HCT116 (cell line): ENCODE measurements around the gene POLD2. TPM values are rescaled to one million over a fixed set of nuclear protein-coding genes. Genes with fewer than 3 reads are reported as not detected.

Experiments used
- ATAC-seq: fragments of 200-7000 bp; cut with Tn5 transposase; 2 replicates; pipeline ENCODE4 v1.9.1; 2020; ENCODE audit warnings: mild to moderate bottlenecking, moderate library complexity
- BruUV-seq: library from RNA; stranded (reverse); fragments of 400-500 nt; replicated peaks from 2 replicates; lab custom pipeline; 2021; lab: Mats Ljungman, UMichigan
- CTCF ChIA-PET: fragments of 300-600 bp; sonication (Branson Sonifier 250); formaldehyde crosslinking; loops from one replicate; lab custom pipeline; 2021; ENCODE audit warnings: antibody characterized with exemption; lab: Charles Lee
- POLR2A ChIA-PET: fragments of 300-600, 350-600 bp; sonication (Branson Sonifier 250); formaldehyde crosslinking; loops from one replicate; lab custom pipeline; 2021; ENCODE audit warnings: antibody characterized with exemption; lab: Charles Lee
- RAD21 ChIA-PET, 2 experiments: fragments of 300-600 bp; sonication (Branson Sonifier 250); formaldehyde crosslinking; loops; one replicate each; lab custom pipeline; 2023; ENCODE audit warnings: low total read pairs in 2 of 2; ENCODE audit not compliant: uncharacterized antibody in 2 of 2, unreplicated experiment in 2 of 2, low non-redundant PET in 1 of 2; lab: Charles Lee
- DNase-seq: peaks from one replicate; pipeline ENCODE4 v3.0.0-alpha.2; 2010; ENCODE audit warnings: low read depth, low spot score
- H2AFZ ChIP-seq: fragments of 200-600 bp; shearing (Covaris generic), sonication (generic); 2 replicates; pipeline ENCODE4 v1.6.1; 2017; ENCODE audit warnings: low read depth, mixed run types, mixed read lengths, antibody characterized with exemption, low read length; ENCODE audit not compliant: poor library complexity, severe bottlenecking
- H3K27ac ChIP-seq: 2 replicates; pipeline ENCODE4 v1.5.1; 2012; ENCODE audit warnings: low read depth, low read length
- H3K27me3 ChIP-seq: fragments of 200-600 bp; sonication (generic); 2 replicates; pipeline ENCODE4 v1.6.1; 2016; ENCODE audit warnings: mixed run types, low read length, mixed read lengths; ENCODE audit not compliant: insufficient read depth
- H3K36me3 ChIP-seq, 2 experiments: fragments of 200-500 bp in 1 of 2; fragments of 200-600 bp in 1 of 2; sonication (Bioruptor generic) in 1 of 2; sonication (generic) in 1 of 2; 2 replicates each; pipeline versions ENCODE4 v1.5.1 to v1.6.1; 2014 to 2016; ENCODE audit warnings: low read length in 2 of 2, inconsistent platforms in 1 of 2, mixed read lengths in 1 of 2, mixed run types in 1 of 2; ENCODE audit not compliant: insufficient read depth in 2 of 2, control insufficient read depth in 1 of 2
- H3K4me1 ChIP-seq, 2 experiments: fragments of 200-600 bp in 1 of 2; sonication (generic) in 1 of 2; 2 replicates each; pipeline versions ENCODE4 v1.5.1 to v1.6.1; 2012 to 2017; ENCODE audit warnings: low read length in 2 of 2, inconsistent platforms in 1 of 2, mild to moderate bottlenecking in 1 of 2, mixed read lengths in 1 of 2, mixed run types in 1 of 2, moderate library complexity in 1 of 2; ENCODE audit not compliant: insufficient read depth in 2 of 2, control insufficient read depth in 1 of 2
- H3K4me2 ChIP-seq: fragments of 200-600 bp; sonication (generic); 2 replicates; pipeline ENCODE4 v1.6.1; 2017; ENCODE audit warnings: mixed run types, low read length, mixed read lengths
- H3K4me3 ChIP-seq, 2 experiments: fragments of 200-600 bp in 1 of 2; sonication (generic) in 1 of 2; replicated peaks in 1 of 2; 2 replicates each; pipeline ENCODE4 v1.5.1; 2011 to 2016; ENCODE audit warnings: low read length in 2 of 2, control low read depth in 1 of 2, low read depth in 1 of 2, mild to moderate bottlenecking in 1 of 2, mixed read lengths in 1 of 2, mixed run types in 1 of 2
- H3K79me2 ChIP-seq: fragments of 200-600 bp; sonication (generic); 2 replicates; pipeline ENCODE4 v1.6.1; 2017; ENCODE audit warnings: mild to moderate bottlenecking, mixed run types, low read length, moderate library complexity, mixed read lengths; ENCODE audit not compliant: insufficient read depth
- H3K9ac ChIP-seq: fragments of 200-600 bp; sonication (generic); 2 replicates; pipeline ENCODE4 v1.6.1; 2016; ENCODE audit warnings: low read length, mixed read lengths
- H3K9me2 ChIP-seq: fragments of 200-600 bp; sonication (generic), shearing (Covaris generic); 2 replicates; pipeline ENCODE4 v1.6.1; 2017; ENCODE audit warnings: mixed run types, mild to moderate bottlenecking, moderate library complexity; ENCODE audit not compliant: insufficient read depth
- H3K9me3 ChIP-seq, 2 experiments: fragments of 200-500 bp in 1 of 2; fragments of 200-600 bp in 1 of 2; sonication (Bioruptor generic) in 1 of 2; sonication (generic) in 1 of 2; 2 replicates each; pipeline ENCODE4 v1.6.1; 2014 to 2017; ENCODE audit warnings: low read length in 2 of 2, mixed read lengths in 2 of 2, inconsistent platforms in 1 of 2, low read depth in 1 of 2, mild to moderate bottlenecking in 1 of 2, mixed run types in 1 of 2, moderate library complexity in 1 of 2; ENCODE audit not compliant: control insufficient read depth in 1 of 2, insufficient read depth in 1 of 2
- H4K20me1 ChIP-seq: fragments of 200-600 bp; sonication (generic), shearing (Covaris generic); 2 replicates; pipeline ENCODE4 v1.6.1; 2017; ENCODE audit warnings: mixed run types, mild to moderate bottlenecking, moderate library complexity; ENCODE audit not compliant: insufficient read depth
- CBX3 ChIP-seq: IDR thresholded peaks from 2 replicates; pipeline ENCODE4 v1.6.1; 2012; ENCODE audit warnings: low read depth
- CEBPB ChIP-seq: IDR thresholded peaks from 2 replicates; pipeline ENCODE4 v1.6.1; 2012; ENCODE audit warnings: low read depth
- EZH2phosphoT487 ChIP-seq: fragments of 200-600 bp; IDR thresholded peaks from 2 replicates; pipeline ENCODE4 v1.6.1; 2018; ENCODE audit warnings: antibody characterized with exemption, borderline replicate concordance
- POLR2A ChIP-seq: IDR thresholded peaks from 2 replicates; pipeline ENCODE4 v1.7.0; 2011; ENCODE audit warnings: borderline replicate concordance; ENCODE audit not compliant: insufficient read depth, insufficient read length; ENCODE audit errors: extremely low read depth
- POLR2AphosphoS5 ChIP-seq: IDR thresholded peaks from 2 replicates; pipeline ENCODE4 v1.6.1; 2011; ENCODE audit warnings: mild to moderate bottlenecking, low read depth, low read length, moderate library complexity
- RAD21 ChIP-seq: IDR thresholded peaks from 2 replicates; pipeline ENCODE4 v1.6.1; 2012; ENCODE audit warnings: low read depth, mild to moderate bottlenecking
- SIN3A ChIP-seq: IDR thresholded peaks from 2 replicates; pipeline ENCODE4 v1.6.1; 2012; ENCODE audit warnings: low read depth
- YY1 ChIP-seq: IDR thresholded peaks from 2 replicates; pipeline ENCODE4 v1.6.1; 2011; ENCODE audit warnings: low read length, low read depth, moderate library complexity, mild to moderate bottlenecking; ENCODE audit not compliant: insufficient replicate concordance; ENCODE audit errors: extremely low read depth
- ZBTB33 ChIP-seq: IDR thresholded peaks from 2 replicates; pipeline ENCODE4 v1.6.1; 2011; ENCODE audit warnings: mild to moderate bottlenecking, low read length, moderate library complexity; ENCODE audit not compliant: insufficient replicate concordance; ENCODE audit errors: extremely low read depth
- ZFX ChIP-seq: fragments of 450-650 bp; IDR thresholded peaks from 2 replicates; pipeline ENCODE4 v1.6.1; 2017
- ZNF274 ChIP-seq: fragments of 200-500 bp; sonication (Bioruptor generic); IDR thresholded peaks from 2 replicates; pipeline ENCODE4 v1.6.1; 2014; ENCODE audit warnings: mild to moderate bottlenecking, low read depth, low read length, inconsistent platforms
- intact Hi-C: fragments of 100-400 bp; cut with micrococcal nuclease; formaldehyde crosslinking; loops from 2 replicates; pipeline ENCODE4 v1.10.0; 2022
- total RNA-seq: library from RNA; stranded (reverse); gene quantifications from one replicate; pipeline ENCODE4 v1.2.1, GENCODE V29; 2021; ENCODE audit not compliant: unreplicated experiment
- TF ChIP-seq, protein P1 (sequence below), 3 experiments: fragments of 200-600 bp in 1 of 3; sonication (generic) in 1 of 3; IDR thresholded peaks in 2 of 3; conservative IDR thresholded peaks in 1 of 3; 2 replicates each; pipeline ENCODE4 v1.5.1; 2012 to 2017; ENCODE audit warnings: low read depth in 2 of 3, low read length in 2 of 3, antibody characterized with exemption in 1 of 3, borderline replicate concordance in 1 of 3, control low read depth in 1 of 3, mild to moderate bottlenecking in 1 of 3, mixed read lengths in 1 of 3, mixed run types in 1 of 3, moderate library complexity in 1 of 3; ENCODE audit not compliant: insufficient read depth in 1 of 3

Gene POLD2
- total RNA-seq, 1 experiment from 2014 or later = 237 TPM

DNA sequence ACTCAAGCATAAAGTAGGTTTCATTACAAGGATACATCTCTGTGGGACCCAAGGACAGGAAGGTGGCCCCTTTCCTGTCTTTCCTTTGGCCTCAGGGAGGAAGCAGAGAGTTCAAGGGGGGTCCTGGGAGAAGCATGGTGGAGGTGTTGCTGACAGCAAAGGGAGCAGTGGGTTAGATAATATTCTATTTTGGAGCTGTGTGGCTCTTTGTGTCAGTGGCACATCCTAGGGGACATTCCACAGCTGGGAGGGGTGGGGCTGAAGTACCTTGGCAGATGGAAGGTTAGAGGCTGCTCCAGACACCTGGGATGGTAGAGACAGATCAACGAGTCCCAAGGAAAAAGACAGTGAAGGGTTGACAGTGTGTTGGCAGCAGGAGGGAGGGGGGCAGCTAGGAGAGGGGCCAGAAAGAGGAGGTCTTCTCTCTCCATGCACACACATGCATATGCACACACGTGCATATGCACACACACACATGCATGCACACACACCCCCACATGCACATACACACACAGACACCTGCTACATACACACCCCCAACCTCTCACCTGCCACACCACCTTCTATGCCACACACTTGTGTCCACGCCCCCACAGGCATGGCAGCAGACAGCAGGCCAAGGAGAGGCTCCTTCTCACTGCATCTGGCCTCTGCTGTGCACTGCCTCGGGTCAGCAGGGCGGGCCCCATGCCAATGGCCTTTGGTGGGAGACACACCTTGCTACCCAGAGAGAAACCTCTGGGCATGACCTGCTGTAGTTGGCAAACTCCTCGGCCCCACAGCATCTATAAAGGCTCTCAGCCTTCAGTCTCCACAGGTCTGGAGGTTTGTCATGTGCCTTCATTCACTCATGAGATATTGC, 5.6 kb upstream of the POLD2 start:
- H3K27ac ChIP-seq = no peak overlapping the region
- H3K27me3 ChIP-seq = no peaks in the 10 kb centered on the region
- ChIA-PET RAD21 (no interaction called here), POLR2A (no interaction called here), CTCF (no interaction called here)
- no peak for DNase-seq
- TF ChIP-seq YY1 (no peak), ZBTB33 (no peak)
- intact Hi-C loops = no loop called here
- no TSS peak for BruUV-seq
- no peaks in the 10 kb centered on the region for H3K9me3 ChIP-seq
- H4K20me1 ChIP-seq = no peaks in the 10 kb centered on the region
- no peak for ATAC-seq
- no peaks in the 10 kb centered on the region for H3K36me3 ChIP-seq
- H3K9ac ChIP-seq = no peak overlapping the region
- no peaks in the 10 kb centered on the region for H3K79me2 ChIP-seq
- H3K9me2 ChIP-seq = no peaks in the 10 kb centered on the region
- H3K4me2 ChIP-seq = no peak overlapping the region
- no peak overlapping the region for H3K4me3 ChIP-seq
- no peak overlapping the region for H2AFZ ChIP-seq
- H3K4me1 ChIP-seq = peaks cover 0 to 11% of the 10 kb centered on the region in 2 experiments; a peak in 1 of 4 replicates

DNA sequence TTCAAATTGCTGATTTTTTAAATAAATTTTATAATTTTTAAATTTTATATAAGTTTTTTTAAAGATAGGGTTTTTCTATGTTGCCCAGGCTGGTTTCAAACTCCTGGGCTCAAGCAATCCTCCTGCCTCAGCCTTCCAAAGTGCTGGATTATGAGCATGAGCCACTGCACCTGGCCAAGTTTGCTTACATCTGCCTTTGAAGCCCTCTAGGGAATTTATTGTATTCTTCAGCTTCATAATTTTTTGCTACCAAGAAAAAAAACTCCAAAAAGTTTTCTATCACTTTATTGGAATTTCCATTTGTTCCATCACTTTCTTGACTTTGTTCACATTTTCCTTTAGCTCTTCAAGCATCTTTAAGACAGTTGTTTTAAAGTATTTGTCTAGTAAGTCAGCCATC, 3.8 kb upstream of the POLD2 start:
- CTCF ChIA-PET = no interaction called here
- H3K4me1 ChIP-seq = peaks cover 1 to 20% of the 10 kb centered on the region in 2 experiments; a peak in 2 of 4 replicates
- RAD21 ChIA-PET = no interaction called here
- TF ChIP-seq, protein P1, sequence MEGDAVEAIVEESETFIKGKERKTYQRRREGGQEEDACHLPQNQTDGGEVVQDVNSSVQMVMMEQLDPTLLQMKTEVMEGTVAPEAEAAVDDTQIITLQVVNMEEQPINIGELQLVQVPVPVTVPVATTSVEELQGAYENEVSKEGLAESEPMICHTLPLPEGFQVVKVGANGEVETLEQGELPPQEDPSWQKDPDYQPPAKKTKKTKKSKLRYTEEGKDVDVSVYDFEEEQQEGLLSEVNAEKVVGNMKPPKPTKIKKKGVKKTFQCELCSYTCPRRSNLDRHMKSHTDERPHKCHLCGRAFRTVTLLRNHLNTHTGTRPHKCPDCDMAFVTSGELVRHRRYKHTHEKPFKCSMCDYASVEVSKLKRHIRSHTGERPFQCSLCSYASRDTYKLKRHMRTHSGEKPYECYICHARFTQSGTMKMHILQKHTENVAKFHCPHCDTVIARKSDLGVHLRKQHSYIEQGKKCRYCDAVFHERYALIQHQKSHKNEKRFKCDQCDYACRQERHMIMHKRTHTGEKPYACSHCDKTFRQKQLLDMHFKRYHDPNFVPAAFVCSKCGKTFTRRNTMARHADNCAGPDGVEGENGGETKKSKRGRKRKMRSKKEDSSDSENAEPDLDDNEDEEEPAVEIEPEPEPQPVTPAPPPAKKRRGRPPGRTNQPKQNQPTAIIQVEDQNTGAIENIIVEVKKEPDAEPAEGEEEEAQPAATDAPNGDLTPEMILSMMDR (IDR thresholded peaks at IDR 0.05 in 2 of 3, conservative IDR thresholded peaks at IDR 0.05 in 1 of 3; ENCODE audit: borderline replicate concordance in 1 of 3, insufficient read depth in 1 of 3, low read depth in 2 of 3, low read length in 2 of 3) = no peak
- TF ChIP-seq POLR2AphosphoS5 (no peak), CBX3 (no peak), RAD21 (no peak), EZH2phosphoT487 (no peak), SIN3A (no peak), POLR2A (no peak), ZFX (no peak), ZNF274 (no peak), YY1 (no peak), CEBPB (no peak), ZBTB33 (no peak)

More for the DNA sequence above, 3.8 kb upstream of the POLD2 start:
- Histone ChIP-seq H4K20me1 (no peaks in the 10 kb centered on the region), H3K9me2 (no peaks in the 10 kb centered on the region), H3K27ac (no peak overlapping the region), H3K9ac (no peak overlapping the region), H3K4me2 (no peak overlapping the region), H2AFZ (no peak overlapping the region), H3K9me3 (no peaks in the 10 kb centered on the region), H3K36me3 (no peaks in the 10 kb centered on the region), H3K4me3 (no peak overlapping the region), H3K79me2 (peaks cover 11% of the 10 kb centered on the region), H3K27me3 (no peaks in the 10 kb centered on the region)
- no TSS peak for BruUV-seq
- intact Hi-C loops = no loop called here
- DNase-seq (no peak), ATAC-seq (no peak)
- POLR2A ChIA-PET = no interaction called here
